Activated CD8-positive, alpha-beta memory T cell treated with anti-CD3 and anti-CD28 coated beads, Interleukin-2, amount 50 U/mL, for 1 hour (primary cell): ENCODE results near the gene CYP1A2.

Source experiments
- DNase-seq: peaks from one replicate; pipeline ENCODE4 v3.0.0-alpha.2; 2020; ENCODE audit errors: extremely low read depth

Gene CYP1A2

DNA sequence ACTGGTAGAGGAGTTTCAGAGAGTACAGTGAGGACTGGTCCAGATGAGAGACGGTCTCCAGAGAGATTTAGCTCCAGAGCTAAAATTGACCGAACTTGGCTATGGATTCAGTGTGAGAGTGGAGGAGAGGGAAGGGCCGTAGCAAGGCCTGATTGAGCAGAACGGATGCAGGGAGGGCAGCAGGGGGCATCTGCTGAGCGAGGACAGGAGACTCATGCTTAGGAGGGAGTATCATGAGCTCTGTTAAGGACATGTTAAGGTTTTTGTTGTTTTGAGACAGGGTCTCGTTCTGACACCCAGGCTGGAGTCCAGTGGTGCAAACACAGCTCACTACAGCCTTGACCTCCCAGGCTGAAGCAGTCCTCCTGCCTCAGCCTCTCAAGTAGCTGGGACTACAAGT, 56.3 kb downstream of the CYP1A2 start:
- no peak for DNase-seq
